HEK293 (cell line): ENCODE measurements around the gene PPP1R3E.
A peak's percentile ranks its signal among the peaks of the same experiment; 100 is the strongest.

ENCODE experiments used
- KLF1 ChIP-seq: fragments of 450-650 bp; formaldehyde crosslinking; IDR thresholded peaks from 2 replicates; pipeline ENCODE4 v1.5.1; 2016; ENCODE audit warnings: missing biosample characterization, missing genetic modification characterization
- KLF16 ChIP-seq: fragments of 450-650 bp; formaldehyde crosslinking; IDR thresholded peaks from 2 replicates; pipeline ENCODE4 v1.5.1; 2017; ENCODE audit warnings: missing biosample characterization, missing genetic modification characterization
- SALL2 ChIP-seq: fragments of 450-650 bp; formaldehyde crosslinking; IDR thresholded peaks from 2 replicates; pipeline ENCODE4 v1.5.0; 2017; ENCODE audit warnings: missing biosample characterization, mild to moderate bottlenecking, missing genetic modification characterization, borderline replicate concordance
- SETDB1 ChIP-seq: IDR thresholded peaks from one replicate; pipeline ENCODE4 v1.6.1; 2017; ENCODE audit warnings: mild to moderate bottlenecking, low read length, moderate library complexity, mixed read lengths; ENCODE audit not compliant: insufficient read length
- SP3 ChIP-seq: fragments of 450-650 bp; formaldehyde crosslinking; IDR thresholded peaks from 2 replicates; pipeline ENCODE4 v1.5.1; 2016; ENCODE audit warnings: missing biosample characterization, missing genetic modification characterization
- SP7 ChIP-seq: fragments of 450-650 bp; formaldehyde crosslinking; IDR thresholded peaks from 2 replicates; pipeline ENCODE4 v1.5.1; 2016; ENCODE audit warnings: missing biosample characterization, missing genetic modification characterization
- YY2 ChIP-seq: fragments of 450-650 bp; formaldehyde crosslinking; IDR thresholded peaks from 2 replicates; pipeline ENCODE4 v1.5.1; 2016; ENCODE audit warnings: missing biosample characterization, missing genetic modification characterization
- ZEB2 ChIP-seq: fragments of 450-650 bp; formaldehyde crosslinking; IDR thresholded peaks from 2 replicates; pipeline ENCODE4 v1.5.1; 2016; ENCODE audit warnings: missing biosample characterization, missing genetic modification characterization
- ZFP69B ChIP-seq: fragments of 450-650 bp; formaldehyde crosslinking; IDR thresholded peaks from 2 replicates; pipeline ENCODE4 v1.5.1; 2016; ENCODE audit warnings: missing biosample characterization, missing genetic modification characterization
- ZNF302 ChIP-seq: fragments of 450-650 bp; formaldehyde crosslinking; IDR thresholded peaks from 2 replicates; pipeline ENCODE4 v1.5.1; 2016; ENCODE audit warnings: missing biosample characterization, missing genetic modification characterization, low read depth
- ZNF394 ChIP-seq: fragments of 450-650 bp; formaldehyde crosslinking; IDR thresholded peaks from 2 replicates; pipeline ENCODE4 v1.5.1; 2016; ENCODE audit warnings: missing biosample characterization, missing genetic modification characterization, mild to moderate bottlenecking, moderate library complexity, borderline replicate concordance
- ZNF510 ChIP-seq: fragments of 450-650 bp; formaldehyde crosslinking; IDR thresholded peaks from 2 replicates; pipeline ENCODE4 v1.5.1; 2018; ENCODE audit warnings: mild to moderate bottlenecking, missing genetic modification characterization, missing biosample characterization; ENCODE audit not compliant: insufficient replicate concordance
- ZNF549 ChIP-seq: fragments of 450-650 bp; IDR thresholded peaks from 2 replicates; pipeline ENCODE4 v1.5.1; 2018; ENCODE audit warnings: missing biosample characterization, missing genetic modification characterization, mild to moderate bottlenecking, inconsistent platforms, moderate library complexity
- ZNF558 ChIP-seq: fragments of 450-650 bp; formaldehyde crosslinking; IDR thresholded peaks from 2 replicates; pipeline ENCODE4 v1.5.1; 2016; ENCODE audit warnings: missing biosample characterization, missing genetic modification characterization
- ZNF610 ChIP-seq: fragments of 450-650 bp; formaldehyde crosslinking; IDR thresholded peaks from 2 replicates; pipeline ENCODE4 v1.5.1; 2016; ENCODE audit warnings: missing biosample characterization, missing genetic modification characterization, borderline replicate concordance
- ZNF654 ChIP-seq: fragments of 450-650 bp; formaldehyde crosslinking; IDR thresholded peaks from 2 replicates; pipeline ENCODE4 v1.5.1; 2016; ENCODE audit warnings: low read depth, missing biosample characterization, missing genetic modification characterization
- ZNF830 ChIP-seq: fragments of 450-650 bp; IDR thresholded peaks from 2 replicates; pipeline ENCODE4 v1.5.0; 2018; ENCODE audit warnings: missing biosample characterization, missing genetic modification characterization, low read depth, mild to moderate bottlenecking, moderate library complexity
- ZXDB ChIP-seq: fragments of 450-650 bp; formaldehyde crosslinking; IDR thresholded peaks from 2 replicates; pipeline ENCODE4 v1.5.1; 2016; ENCODE audit warnings: missing biosample characterization, missing genetic modification characterization
- TF ChIP-seq, protein P1 (sequence below): fragments of 450-650 bp; formaldehyde crosslinking; IDR thresholded peaks from 2 replicates; pipeline ENCODE4 v1.5.1; 2016; ENCODE audit warnings: missing biosample characterization, missing genetic modification characterization
- TF ChIP-seq, protein P2 (sequence below): fragments of 450-650 bp; formaldehyde crosslinking; IDR thresholded peaks from 2 replicates; pipeline ENCODE4 v1.5.1; 2016; ENCODE audit warnings: missing biosample characterization, missing genetic modification characterization
- TF ChIP-seq, protein P3 (sequence below): fragments of 450-650 bp; formaldehyde crosslinking; IDR thresholded peaks from 2 replicates; pipeline ENCODE4; 2016; ENCODE audit warnings: missing biosample characterization, missing genetic modification characterization
- TF ChIP-seq, protein P4 (sequence below): sonication (generic); formaldehyde crosslinking; IDR thresholded peaks from 2 replicates; pipeline ENCODE4 v1.8.1; 2022; ENCODE audit warnings: mild to moderate bottlenecking, moderate library complexity, missing genetic modification reagents
- TF ChIP-seq, protein P5 (sequence below): fragments of 450-650 bp; formaldehyde crosslinking; IDR thresholded peaks from 2 replicates; pipeline ENCODE4 v1.5.1; 2016; ENCODE audit warnings: missing biosample characterization, missing genetic modification characterization, borderline replicate concordance
- TF ChIP-seq, protein P6 (sequence below): fragments of 450-650 bp; formaldehyde crosslinking; IDR thresholded peaks from 2 replicates; pipeline ENCODE4 v1.5.1; 2017; ENCODE audit warnings: missing biosample characterization, missing genetic modification characterization
- TF ChIP-seq, protein P7 (sequence below): fragments of 450-650 bp; formaldehyde crosslinking; IDR thresholded peaks from 2 replicates; pipeline ENCODE4 v1.5.1; 2017; ENCODE audit warnings: missing biosample characterization, missing genetic modification characterization

Gene PPP1R3E

DNA sequence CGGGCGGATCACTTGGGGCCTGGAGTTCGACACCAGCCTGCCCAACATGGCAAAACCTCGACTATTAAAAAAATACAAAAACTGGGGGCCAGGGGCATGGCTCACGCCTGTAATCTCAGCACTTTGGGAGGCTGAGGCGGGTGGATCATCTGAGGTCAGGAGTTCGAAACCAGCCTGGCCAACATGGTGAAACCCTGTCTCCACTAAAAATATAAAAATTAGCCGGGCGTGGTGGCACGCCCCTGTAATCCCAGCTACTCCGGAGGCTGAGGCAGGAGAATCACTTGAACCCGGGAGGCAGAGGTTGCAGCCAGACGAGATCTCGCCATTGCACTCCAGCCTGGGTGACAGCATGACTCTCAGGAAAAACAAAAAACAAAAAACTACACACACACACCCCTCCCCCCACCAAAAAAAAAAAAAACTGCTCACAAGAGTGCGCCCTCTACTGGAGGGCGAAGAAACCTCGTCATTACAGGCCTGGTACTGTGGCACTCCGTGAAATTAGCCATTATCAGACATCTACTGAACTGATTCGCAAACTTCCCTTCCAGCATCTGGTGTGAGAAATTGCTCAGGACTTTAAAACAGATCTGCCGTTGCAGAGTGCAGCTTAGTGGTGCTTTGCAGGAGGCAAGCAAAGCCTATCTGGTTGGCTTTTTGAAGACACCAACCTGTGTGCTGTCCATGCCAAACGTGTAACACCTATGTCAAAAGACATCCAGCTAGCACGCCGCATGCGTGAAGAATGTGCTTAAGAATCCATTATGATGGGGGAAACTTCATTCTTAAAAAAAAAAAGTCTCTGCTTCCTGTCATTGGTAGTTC, 7.7 kb downstream of the PPP1R3E start (continued):
- TF ChIP-seq, protein P1, sequence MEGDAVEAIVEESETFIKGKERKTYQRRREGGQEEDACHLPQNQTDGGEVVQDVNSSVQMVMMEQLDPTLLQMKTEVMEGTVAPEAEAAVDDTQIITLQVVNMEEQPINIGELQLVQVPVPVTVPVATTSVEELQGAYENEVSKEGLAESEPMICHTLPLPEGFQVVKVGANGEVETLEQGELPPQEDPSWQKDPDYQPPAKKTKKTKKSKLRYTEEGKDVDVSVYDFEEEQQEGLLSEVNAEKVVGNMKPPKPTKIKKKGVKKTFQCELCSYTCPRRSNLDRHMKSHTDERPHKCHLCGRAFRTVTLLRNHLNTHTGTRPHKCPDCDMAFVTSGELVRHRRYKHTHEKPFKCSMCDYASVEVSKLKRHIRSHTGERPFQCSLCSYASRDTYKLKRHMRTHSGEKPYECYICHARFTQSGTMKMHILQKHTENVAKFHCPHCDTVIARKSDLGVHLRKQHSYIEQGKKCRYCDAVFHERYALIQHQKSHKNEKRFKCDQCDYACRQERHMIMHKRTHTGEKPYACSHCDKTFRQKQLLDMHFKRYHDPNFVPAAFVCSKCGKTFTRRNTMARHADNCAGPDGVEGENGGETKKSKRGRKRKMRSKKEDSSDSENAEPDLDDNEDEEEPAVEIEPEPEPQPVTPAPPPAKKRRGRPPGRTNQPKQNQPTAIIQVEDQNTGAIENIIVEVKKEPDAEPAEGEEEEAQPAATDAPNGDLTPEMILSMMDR (tag by site-specific recombination): peak; percentile 92
- TF ChIP-seq, protein P2, sequence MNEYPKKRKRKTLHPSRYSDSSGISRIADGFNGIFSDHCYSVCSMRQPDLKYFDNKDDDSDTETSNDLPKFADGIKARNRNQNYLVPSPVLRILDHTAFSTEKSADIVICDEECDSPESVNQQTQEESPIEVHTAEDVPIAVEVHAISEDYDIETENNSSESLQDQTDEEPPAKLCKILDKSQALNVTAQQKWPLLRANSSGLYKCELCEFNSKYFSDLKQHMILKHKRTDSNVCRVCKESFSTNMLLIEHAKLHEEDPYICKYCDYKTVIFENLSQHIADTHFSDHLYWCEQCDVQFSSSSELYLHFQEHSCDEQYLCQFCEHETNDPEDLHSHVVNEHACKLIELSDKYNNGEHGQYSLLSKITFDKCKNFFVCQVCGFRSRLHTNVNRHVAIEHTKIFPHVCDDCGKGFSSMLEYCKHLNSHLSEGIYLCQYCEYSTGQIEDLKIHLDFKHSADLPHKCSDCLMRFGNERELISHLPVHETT (tag by site-specific recombination): peak; percentile 79
- peak; percentile 63 for TF ChIP-seq SP7 (tag by site-specific recombination)
- TF ChIP-seq ZEB2 (tag by site-specific recombination): peak; percentile 55
- peak; percentile 29; the same call in 1 of the 2 replicates for TF ChIP-seq KLF1
- TF ChIP-seq SALL2 (tag by site-specific recombination): no peak
- no peak for TF ChIP-seq ZNF830 (tag by site-specific recombination)
- TF ChIP-seq, protein P3, sequence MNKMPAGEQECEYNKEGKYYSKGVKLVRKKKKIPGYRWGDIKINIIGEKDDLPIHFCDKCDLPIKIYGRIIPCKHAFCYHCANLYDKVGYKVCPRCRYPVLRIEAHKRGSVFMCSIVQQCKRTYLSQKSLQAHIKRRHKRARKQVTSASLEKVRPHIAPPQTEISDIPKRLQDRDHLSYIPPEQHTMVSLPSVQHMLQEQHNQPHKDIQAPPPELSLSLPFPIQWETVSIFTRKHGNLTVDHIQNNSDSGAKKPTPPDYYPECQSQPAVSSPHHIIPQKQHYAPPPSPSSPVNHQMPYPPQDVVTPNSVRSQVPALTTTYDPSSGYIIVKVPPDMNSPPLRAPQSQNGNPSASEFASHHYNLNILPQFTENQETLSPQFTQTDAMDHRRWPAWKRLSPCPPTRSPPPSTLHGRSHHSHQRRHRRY (tag by site-specific recombination): no peak
- 0 out of 2 replicates have a peak, but pooled peaks have one; percentile 44 for TF ChIP-seq ZFP69B (tag by site-specific recombination)
- peak; percentile 64; the same call in 1 of the 2 replicates for TF ChIP-seq YY2 (tag by site-specific recombination)
- no peak for TF ChIP-seq SETDB1
- TF ChIP-seq, protein P4, sequence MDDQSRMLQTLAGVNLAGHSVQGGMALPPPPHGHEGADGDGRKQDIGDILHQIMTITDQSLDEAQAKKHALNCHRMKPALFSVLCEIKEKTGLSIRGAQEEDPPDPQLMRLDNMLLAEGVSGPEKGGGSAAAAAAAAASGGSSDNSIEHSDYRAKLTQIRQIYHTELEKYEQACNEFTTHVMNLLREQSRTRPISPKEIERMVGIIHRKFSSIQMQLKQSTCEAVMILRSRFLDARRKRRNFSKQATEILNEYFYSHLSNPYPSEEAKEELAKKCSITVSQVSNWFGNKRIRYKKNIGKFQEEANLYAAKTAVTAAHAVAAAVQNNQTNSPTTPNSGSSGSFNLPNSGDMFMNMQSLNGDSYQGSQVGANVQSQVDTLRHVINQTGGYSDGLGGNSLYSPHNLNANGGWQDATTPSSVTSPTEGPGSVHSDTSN (CRISPR knock-in tag): no peak
- peak; percentile 60 for TF ChIP-seq ZNF654 (tag by site-specific recombination)
- TF ChIP-seq ZNF610 (tag by site-specific recombination): peak; percentile 58; the same call in 1 of the 2 replicates
- TF ChIP-seq ZNF302 (tag by site-specific recombination): no peak
- peak; percentile 64 for TF ChIP-seq ZXDB (tag by site-specific recombination)
- TF ChIP-seq, protein P5, sequence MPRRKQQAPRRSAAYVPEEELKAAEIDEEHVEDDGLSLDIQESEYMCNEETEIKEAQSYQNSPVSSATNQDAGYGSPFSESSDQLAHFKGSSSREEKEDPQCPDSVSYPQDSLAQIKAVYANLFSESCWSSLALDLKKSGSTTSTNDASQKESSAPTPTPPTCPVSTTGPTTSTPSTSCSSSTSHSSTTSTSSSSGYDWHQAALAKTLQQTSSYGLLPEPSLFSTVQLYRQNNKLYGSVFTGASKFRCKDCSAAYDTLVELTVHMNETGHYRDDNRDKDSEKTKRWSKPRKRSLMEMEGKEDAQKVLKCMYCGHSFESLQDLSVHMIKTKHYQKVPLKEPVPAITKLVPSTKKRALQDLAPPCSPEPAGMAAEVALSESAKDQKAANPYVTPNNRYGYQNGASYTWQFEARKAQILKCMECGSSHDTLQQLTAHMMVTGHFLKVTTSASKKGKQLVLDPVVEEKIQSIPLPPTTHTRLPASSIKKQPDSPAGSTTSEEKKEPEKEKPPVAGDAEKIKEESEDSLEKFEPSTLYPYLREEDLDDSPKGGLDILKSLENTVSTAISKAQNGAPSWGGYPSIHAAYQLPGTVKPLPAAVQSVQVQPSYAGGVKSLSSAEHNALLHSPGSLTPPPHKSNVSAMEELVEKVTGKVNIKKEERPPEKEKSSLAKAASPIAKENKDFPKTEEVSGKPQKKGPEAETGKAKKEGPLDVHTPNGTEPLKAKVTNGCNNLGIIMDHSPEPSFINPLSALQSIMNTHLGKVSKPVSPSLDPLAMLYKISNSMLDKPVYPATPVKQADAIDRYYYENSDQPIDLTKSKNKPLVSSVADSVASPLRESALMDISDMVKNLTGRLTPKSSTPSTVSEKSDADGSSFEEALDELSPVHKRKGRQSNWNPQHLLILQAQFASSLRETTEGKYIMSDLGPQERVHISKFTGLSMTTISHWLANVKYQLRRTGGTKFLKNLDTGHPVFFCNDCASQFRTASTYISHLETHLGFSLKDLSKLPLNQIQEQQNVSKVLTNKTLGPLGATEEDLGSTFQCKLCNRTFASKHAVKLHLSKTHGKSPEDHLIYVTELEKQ: 0 out of 2 replicates have a peak, but pooled peaks have one; percentile 27
- TF ChIP-seq ZNF510: no peak
- TF ChIP-seq ZNF394 (tag by site-specific recombination): peak; percentile 71; the same call in 1 of the 2 replicates
- TF ChIP-seq, protein P6, sequence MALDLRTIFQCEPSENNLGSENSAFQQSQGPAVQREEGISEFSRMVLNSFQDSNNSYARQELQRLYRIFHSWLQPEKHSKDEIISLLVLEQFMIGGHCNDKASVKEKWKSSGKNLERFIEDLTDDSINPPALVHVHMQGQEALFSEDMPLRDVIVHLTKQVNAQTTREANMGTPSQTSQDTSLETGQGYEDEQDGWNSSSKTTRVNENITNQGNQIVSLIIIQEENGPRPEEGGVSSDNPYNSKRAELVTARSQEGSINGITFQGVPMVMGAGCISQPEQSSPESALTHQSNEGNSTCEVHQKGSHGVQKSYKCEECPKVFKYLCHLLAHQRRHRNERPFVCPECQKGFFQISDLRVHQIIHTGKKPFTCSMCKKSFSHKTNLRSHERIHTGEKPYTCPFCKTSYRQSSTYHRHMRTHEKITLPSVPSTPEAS (tag by site-specific recombination): no peak
- TF ChIP-seq, protein P7, sequence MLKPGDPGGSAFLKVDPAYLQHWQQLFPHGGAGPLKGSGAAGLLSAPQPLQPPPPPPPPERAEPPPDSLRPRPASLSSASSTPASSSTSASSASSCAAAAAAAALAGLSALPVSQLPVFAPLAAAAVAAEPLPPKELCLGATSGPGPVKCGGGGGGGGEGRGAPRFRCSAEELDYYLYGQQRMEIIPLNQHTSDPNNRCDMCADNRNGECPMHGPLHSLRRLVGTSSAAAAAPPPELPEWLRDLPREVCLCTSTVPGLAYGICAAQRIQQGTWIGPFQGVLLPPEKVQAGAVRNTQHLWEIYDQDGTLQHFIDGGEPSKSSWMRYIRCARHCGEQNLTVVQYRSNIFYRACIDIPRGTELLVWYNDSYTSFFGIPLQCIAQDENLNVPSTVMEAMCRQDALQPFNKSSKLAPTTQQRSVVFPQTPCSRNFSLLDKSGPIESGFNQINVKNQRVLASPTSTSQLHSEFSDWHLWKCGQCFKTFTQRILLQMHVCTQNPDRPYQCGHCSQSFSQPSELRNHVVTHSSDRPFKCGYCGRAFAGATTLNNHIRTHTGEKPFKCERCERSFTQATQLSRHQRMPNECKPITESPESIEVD: peak; percentile 68
- no peak for TF ChIP-seq ZNF558 (tag by site-specific recombination)
- TF ChIP-seq SP3 (tag by site-specific recombination): peak; percentile 18; the same call in 1 of the 2 replicates
- TF ChIP-seq ZNF549 (tag by site-specific recombination): no peak
- 0 out of 2 replicates have a peak, but pooled peaks have one; percentile 50 for TF ChIP-seq KLF16 (tag by site-specific recombination)
